ENCODE results near the gene SPSB2. TPM values are rescaled to one million over a fixed set of nuclear protein-coding genes. Genes with fewer than 3 reads are reported as not detected.
"Not testable (repeated sequence)": the region's sequence is repeated elsewhere in the genome, so short reads cannot be mapped to it uniquely, and the experiment has no call there.

SPSB2 gene
- polyA plus RNA-seq, 4 donors = 9.7 to 22.5 (median 12.7) TPM

DNA sequence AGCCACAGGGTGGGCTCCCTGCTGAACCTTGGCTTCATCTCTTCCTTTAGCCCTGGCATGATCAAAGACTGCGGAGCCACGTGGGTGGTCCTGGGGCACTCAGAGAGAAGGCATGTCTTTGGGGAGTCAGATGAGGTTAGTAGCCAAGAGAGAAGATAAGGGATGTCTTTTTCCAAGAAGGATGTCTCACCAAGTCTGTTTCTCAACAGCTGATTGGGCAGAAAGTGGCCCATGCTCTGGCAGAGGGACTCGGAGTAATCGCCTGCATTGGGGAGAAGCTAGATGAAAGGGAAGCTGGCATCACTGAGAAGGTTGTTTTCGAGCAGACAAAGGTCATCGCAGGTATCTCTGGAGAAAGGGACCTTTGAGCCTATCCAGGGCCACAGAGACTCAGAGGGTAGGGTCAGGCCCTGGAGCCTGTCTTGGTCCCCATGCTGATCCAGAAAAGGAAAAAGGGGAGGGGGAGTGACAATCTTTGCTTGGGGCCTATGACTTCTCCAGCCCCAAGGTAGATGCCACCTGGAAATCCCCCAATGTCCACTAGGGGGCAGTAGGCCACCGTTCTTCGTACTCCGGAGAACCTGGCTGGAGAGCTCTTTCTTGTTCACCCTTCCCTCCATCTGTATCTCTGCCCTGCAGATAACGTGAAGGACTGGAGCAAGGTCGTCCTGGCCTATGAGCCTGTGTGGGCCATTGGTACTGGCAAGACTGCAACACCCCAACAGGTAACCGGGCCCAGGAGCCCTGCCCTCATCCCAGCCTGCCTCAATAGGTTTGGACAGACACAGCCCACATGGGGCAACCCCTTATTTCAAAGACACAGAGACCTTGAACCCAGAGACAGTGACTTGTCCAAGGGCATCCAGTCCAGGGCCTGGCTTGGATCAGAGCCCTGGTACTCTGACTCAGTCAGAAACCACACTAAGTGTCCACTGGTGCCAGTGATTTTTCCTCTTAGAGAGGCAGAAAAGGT lies 3.8 kb downstream of the SPSB2 start:
- DNase-seq (peak; percentile 89 to 92), FAIRE-seq (no peak)
- H3K4me1 ChIP-seq (ENCODE audit: control insufficient read depth in 3 of 3, insufficient read depth in 2 of 3, low read depth in 1 of 3, low read length in 2 of 3) = peaks cover 0 to 49% (median 3%) of the 10 kb centered on the region in 3 donors
- H3K27ac ChIP-seq (ENCODE audit: low read depth in 1 of 3, low read length in 2 of 3) = peak overlapping the region; percentile 52 to 90 (median 59)
- 14 to 32% (median 15%) methylated on average over 12 of the region's 12 CpGs for WGBS, 3 donors
- no peaks in the 10 kb centered on the region for H3K9me3 ChIP-seq (ENCODE audit: control insufficient read depth in 2 of 2, insufficient read depth in 1 of 2, low read depth in 1 of 2, low read length in 1 of 2)
- peaks cover 0 to 65% (median 6%) of the 10 kb centered on the region in 3 donors for H3K36me3 ChIP-seq (ENCODE audit: control insufficient read depth in 3 of 3, insufficient read depth in 2 of 3, low read depth in 1 of 3, low read length in 3 of 3)
- peak overlapping the region in 2 of 3 donors; percentile 86 to 95 for H3K4me3 ChIP-seq (ENCODE audit: low read depth in 1 of 3, low read length in 3 of 3)
- H3K27me3 ChIP-seq (ENCODE audit: control insufficient read depth in 3 of 3, insufficient read depth in 3 of 3, low read length in 3 of 3) = no peaks in the 10 kb centered on the region

DNA sequence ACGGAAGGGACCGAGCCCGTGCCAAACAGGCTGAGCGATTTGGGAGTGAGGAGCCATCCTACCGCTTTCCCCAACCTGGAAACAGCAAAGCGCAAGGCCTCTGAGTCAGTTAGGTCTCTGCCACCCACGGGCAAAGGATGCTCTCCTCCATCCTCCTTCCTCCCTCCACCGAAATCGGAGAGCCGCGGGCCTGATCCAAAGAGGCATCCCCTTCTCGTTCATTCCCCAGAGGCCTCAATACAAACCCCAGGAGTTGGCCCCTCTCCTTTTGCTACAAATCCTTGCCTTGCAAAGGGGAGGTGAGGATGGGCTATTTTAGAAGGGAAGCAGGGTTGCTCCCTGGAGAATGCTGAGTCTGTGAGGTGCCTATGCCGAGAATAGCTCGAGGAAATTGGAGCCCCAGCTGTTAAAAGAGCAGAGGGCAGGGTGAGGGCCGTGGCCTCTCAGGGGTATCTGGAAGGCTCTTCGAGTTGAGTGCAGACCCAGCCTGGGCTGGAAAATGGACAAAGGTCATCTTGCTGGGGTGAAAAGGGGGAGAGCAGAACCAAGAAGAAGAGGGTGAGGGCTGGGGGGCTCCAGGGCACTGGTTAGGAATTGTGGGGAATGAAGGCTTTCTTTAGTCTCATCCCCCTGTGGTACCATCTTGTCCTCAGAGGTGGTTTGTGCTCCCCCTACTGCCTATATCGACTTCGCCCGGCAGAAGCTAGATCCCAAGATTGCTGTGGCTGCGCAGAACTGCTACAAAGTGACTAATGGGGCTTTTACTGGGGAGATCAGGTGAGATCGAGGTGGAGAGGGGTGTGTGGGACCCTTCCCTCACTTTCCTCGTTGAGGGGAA lies 4.7 kb downstream of the SPSB2 start:
- Histone ChIP-seq H3K4me1 (ENCODE audit: control insufficient read depth in 3 of 3, insufficient read depth in 2 of 3, low read depth in 1 of 3, low read length in 2 of 3) (peaks cover 0 to 44% (median 3%) of the 10 kb centered on the region in 3 donors), H3K9me3 (ENCODE audit: control insufficient read depth in 2 of 2, insufficient read depth in 1 of 2, low read depth in 1 of 2, low read length in 1 of 2) (no peaks in the 10 kb centered on the region), H3K4me3 (ENCODE audit: low read depth in 1 of 3, low read length in 3 of 3) (peak overlapping the region; percentile 86 to 95 (median 93)), H3K36me3 (ENCODE audit: control insufficient read depth in 3 of 3, insufficient read depth in 2 of 3, low read depth in 1 of 3, low read length in 3 of 3) (peaks cover 5 to 74% (median 6%) of the 10 kb centered on the region in 3 donors), H3K27ac (ENCODE audit: low read depth in 1 of 3, low read length in 2 of 3) (peak overlapping the region; percentile 90 to 95 (median 94)), H3K27me3 (ENCODE audit: control insufficient read depth in 3 of 3, insufficient read depth in 3 of 3, low read length in 3 of 3) (no peaks in the 10 kb centered on the region)
- FAIRE-seq = no peak
- DNase-seq = peak in 1 of 2 donors; percentile 26
- WGBS, 3 donors = 4 to 7% (median 6%) methylated on average over 22 of the region's 22 CpGs

DNA sequence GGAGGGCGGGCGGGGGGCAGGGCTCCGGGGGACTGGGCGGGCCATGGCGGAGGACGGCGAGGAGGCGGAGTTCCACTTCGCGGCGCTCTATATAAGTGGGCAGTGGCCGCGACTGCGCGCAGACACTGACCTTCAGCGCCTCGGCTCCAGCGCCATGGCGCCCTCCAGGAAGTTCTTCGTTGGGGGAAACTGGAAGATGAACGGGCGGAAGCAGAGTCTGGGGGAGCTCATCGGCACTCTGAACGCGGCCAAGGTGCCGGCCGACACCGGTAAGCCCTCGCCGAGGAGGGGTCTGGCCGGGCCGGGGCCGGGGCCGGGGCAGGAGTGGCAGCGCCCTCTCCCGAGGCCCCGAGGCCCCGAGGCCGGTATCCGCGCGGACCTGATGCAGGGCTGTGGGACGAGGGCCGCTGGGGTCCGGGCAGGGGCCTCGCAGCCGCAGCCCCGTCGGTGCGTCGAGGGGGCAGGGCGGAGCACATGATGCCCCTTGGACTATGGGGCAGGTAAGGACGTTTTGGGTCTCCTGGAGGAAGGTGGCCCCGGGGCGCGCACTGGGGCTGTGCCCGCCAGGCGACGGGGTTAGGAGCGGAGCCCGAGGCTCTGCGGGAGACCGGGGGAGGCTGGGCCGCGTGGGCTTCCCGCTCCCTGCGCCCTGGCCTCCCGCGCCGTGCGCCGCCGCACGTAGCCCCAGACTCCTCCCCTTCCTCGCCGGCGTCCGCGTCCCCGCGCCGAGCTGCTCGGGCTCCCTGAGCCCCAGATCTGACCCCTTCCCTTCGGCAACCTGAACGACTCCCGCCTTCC lies 5.5 kb downstream of the SPSB2 start, which contains the start of gene TPI1:
TPI1 (plus strand) TSS at position 119 of the 798 bp plus-strand sequence; CDS start at position 155, 36 bp downstream.
- WGBS, 3 donors = 0 to 1% (median 0%) methylated on average over 67 to 86 of the region's 86 CpGs
- Histone ChIP-seq H3K9me3 (ENCODE audit: control insufficient read depth in 2 of 2, insufficient read depth in 1 of 2, low read depth in 1 of 2, low read length in 1 of 2) (no peaks in the 10 kb centered on the region), H3K27me3 (ENCODE audit: control insufficient read depth in 3 of 3, insufficient read depth in 3 of 3, low read length in 3 of 3) (no peaks in the 10 kb centered on the region), H3K4me3 (ENCODE audit: low read depth in 1 of 3, low read length in 3 of 3) (peak within 1 kb of the TSS; percentile 86 to 95 (median 93)), H3K36me3 (ENCODE audit: control insufficient read depth in 3 of 3, insufficient read depth in 2 of 3, low read depth in 1 of 3, low read length in 3 of 3) (peaks cover 8 to 81% (median 8%) of the 10 kb centered on the region in 3 donors), H3K4me1 (ENCODE audit: control insufficient read depth in 3 of 3, insufficient read depth in 2 of 3, low read depth in 1 of 3, low read length in 2 of 3) (peaks cover 0 to 44% (median 3%) of the 10 kb centered on the region in 3 donors), H3K27ac (ENCODE audit: low read depth in 1 of 3, low read length in 2 of 3) (peak within 1 kb of the TSS; percentile 90 to 95 (median 94))
- FAIRE-seq = no peak
- DNase-seq = peak; percentile 81 to 91

DNA sequence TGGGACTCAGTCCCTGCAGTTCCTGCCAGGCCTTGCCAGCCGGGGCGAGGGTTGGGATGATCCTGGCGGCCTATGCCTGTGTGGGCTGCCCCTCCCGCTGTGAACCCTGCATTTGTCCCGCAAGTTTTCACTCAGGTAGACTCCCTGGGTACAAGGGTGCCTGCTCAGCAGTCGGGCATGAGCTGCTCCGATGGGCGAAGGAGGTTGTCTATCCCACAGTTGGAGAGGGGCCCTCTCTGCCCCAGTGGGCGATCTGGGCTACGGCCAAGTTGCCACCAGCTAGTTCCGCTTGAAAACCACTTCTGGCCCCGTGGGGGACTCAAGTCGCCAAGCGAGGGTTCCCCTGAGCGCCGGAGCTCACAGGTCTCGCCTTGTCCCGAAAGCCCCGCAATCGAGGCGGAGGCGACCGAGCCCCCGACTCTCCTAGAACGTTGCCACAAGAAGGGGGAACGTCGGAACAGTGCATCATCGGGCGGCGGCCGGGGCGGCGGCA lies 6.1 kb downstream of the SPSB2 start:
- DNase-seq (peak in 1 of 2 donors; percentile 39), FAIRE-seq (no peak)
- Histone ChIP-seq H3K36me3 (ENCODE audit: control insufficient read depth in 3 of 3, insufficient read depth in 2 of 3, low read depth in 1 of 3, low read length in 3 of 3) (peaks cover 8 to 83% (median 8%) of the 10 kb centered on the region in 3 donors), H3K4me3 (ENCODE audit: low read depth in 1 of 3, low read length in 3 of 3) (peak overlapping the region; percentile 86 to 95 (median 93)), H3K27me3 (ENCODE audit: control insufficient read depth in 3 of 3, insufficient read depth in 3 of 3, low read length in 3 of 3) (no peaks in the 10 kb centered on the region), H3K27ac (ENCODE audit: low read depth in 1 of 3, low read length in 2 of 3) (peak overlapping the region; percentile 53 to 87 (median 68)), H3K4me1 (ENCODE audit: control insufficient read depth in 3 of 3, insufficient read depth in 2 of 3, low read depth in 1 of 3, low read length in 2 of 3) (peaks cover 0 to 41% (median under 1%) of the 10 kb centered on the region in 3 donors), H3K9me3 (ENCODE audit: control insufficient read depth in 2 of 2, insufficient read depth in 1 of 2, low read depth in 1 of 2, low read length in 1 of 2) (no peaks in the 10 kb centered on the region)
- 1 to 4% (median 3%) methylated on average over 31 to 33 of the region's 33 CpGs for WGBS, 3 donors

DNA sequence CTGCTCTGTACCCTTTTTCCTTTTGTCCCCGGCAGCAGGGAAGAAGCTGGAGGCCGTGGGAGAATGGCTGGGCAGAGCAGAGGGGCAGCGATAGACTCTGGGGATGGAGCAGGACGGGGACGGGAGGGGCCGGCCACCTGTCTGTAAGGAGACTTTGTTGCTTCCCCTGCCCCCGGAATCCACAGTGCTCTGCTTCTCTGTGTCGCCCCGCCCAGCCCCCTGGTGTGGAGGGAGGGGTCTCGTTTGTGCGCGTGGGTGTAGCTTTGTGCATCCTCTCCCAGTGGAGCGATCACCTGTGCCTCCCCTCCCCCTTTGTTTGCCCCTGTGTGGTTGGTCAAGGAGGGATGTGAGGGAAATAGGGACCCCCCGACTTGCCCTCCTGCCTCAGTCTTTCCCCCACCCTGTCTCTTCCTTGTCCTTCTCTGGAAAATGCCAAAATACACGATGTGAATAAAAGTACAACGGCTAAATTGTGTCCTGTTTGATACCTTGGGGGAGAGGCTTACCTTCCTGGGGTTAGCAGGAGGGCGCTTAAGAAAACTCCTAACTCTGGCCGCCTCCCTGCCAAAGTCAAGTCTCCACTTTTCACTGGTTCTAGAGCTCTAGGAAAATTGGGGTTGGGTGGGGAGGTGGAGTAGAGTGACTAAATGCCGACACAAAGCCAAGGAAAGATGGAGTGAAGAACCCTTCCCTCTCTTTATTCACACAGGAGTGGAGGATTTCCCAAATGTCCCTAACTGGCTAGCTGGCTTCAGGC lies 6.8 kb downstream of the SPSB2 start:
- FAIRE-seq = no peak
- DNase-seq = no peak
- Histone ChIP-seq H3K27ac (ENCODE audit: low read depth in 1 of 3, low read length in 2 of 3) (peak overlapping the region in 2 of 3 donors; percentile 53 to 87), H3K27me3 (ENCODE audit: control insufficient read depth in 3 of 3, insufficient read depth in 3 of 3, low read length in 3 of 3) (no peaks in the 10 kb centered on the region), H3K4me3 (ENCODE audit: low read depth in 1 of 3, low read length in 3 of 3) (peak overlapping the region in 1 of 3 donors; percentile 95), H3K36me3 (ENCODE audit: control insufficient read depth in 3 of 3, insufficient read depth in 2 of 3, low read depth in 1 of 3, low read length in 3 of 3) (peaks cover 9 to 83% (median 10%) of the 10 kb centered on the region in 3 donors), H3K4me1 (ENCODE audit: control insufficient read depth in 3 of 3, insufficient read depth in 2 of 3, low read depth in 1 of 3, low read length in 2 of 3) (peaks cover 0 to 34% (median 0%) of the 10 kb centered on the region in 3 donors), H3K9me3 (ENCODE audit: control insufficient read depth in 2 of 2, insufficient read depth in 1 of 2, low read depth in 1 of 2, low read length in 1 of 2) (no peaks in the 10 kb centered on the region)
- WGBS, 3 donors = 74 to 80% (median 79%) methylated on average over 16 to 19 of the region's 19 CpGs

DNA sequence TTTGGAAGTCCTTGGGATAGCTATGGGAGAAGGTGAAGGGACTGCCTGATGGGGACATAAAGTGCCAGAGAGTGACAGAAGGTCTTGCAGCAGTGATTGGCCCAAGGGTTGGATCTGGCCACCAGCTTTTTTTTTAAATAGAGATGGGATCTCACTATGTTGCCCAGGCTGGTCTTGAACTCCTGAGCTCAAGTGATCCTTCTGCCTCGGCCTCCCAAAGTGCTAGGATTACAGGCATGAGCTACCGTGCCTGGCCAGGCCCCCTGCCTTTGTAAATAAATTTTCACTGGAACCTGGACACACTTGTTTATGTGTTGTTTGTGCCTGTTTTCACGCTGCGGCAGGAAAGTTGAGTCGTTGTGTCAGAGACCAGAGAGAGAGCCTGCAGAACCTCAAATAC lies 7.8 kb downstream of the SPSB2 start:
- peaks cover 0 to 28% (median 0%) of the 10 kb centered on the region in 3 donors for H3K4me1 ChIP-seq (ENCODE audit: control insufficient read depth in 3 of 3, insufficient read depth in 2 of 3, low read depth in 1 of 3, low read length in 2 of 3)
- H3K36me3 ChIP-seq (ENCODE audit: control insufficient read depth in 3 of 3, insufficient read depth in 2 of 3, low read depth in 1 of 3, low read length in 3 of 3) = peaks cover 11 to 83% (median 16%) of the 10 kb centered on the region in 3 donors
- H3K4me3 ChIP-seq (ENCODE audit: low read depth in 1 of 3, low read length in 3 of 3); FAIRE-seq; DNase-seq; H3K27ac ChIP-seq (ENCODE audit: low read depth in 1 of 3, low read length in 2 of 3); H3K9me3 ChIP-seq (ENCODE audit: control insufficient read depth in 2 of 2, insufficient read depth in 1 of 2, low read depth in 1 of 2, low read length in 1 of 2); H3K27me3 ChIP-seq (ENCODE audit: control insufficient read depth in 3 of 3, insufficient read depth in 3 of 3, low read length in 3 of 3): not testable (repeated sequence)
- 92 to 94% (median 94%) methylated on average over 5 of the region's 5 CpGs for WGBS, 3 donors

All from small intestine (tissue), 7 donors.